Panc1 (cell line): ENCODE data around the gene CEP83. TPM values are rescaled to one million over a fixed set of nuclear protein-coding genes. Genes with fewer than 3 reads are reported as not detected.

ENCODE experiments used
- ATAC-seq: fragments of 200-7000 bp; cut with Tn5 transposase; 2 replicates; pipeline ENCODE4 v1.9.1; 2020; ENCODE audit warnings: mild to moderate bottlenecking, moderate library complexity
- BruUV-seq: library from RNA; stranded (reverse); fragments of 400-500 nt; replicated peaks from 2 replicates; lab custom pipeline; 2021; lab: Mats Ljungman, UMichigan
- CTCF ChIA-PET: fragments of 300-600 bp; sonication (Branson Sonifier 250); formaldehyde crosslinking; loops from one replicate; lab custom pipeline; 2022; ENCODE audit warnings: antibody characterized with exemption; lab: Charles Lee
- POLR2A ChIA-PET: fragments of 300-600 bp; sonication (Branson Sonifier 250); formaldehyde crosslinking; loops from one replicate; lab custom pipeline; 2022; ENCODE audit warnings: antibody characterized with exemption; lab: Charles Lee
- DNase-seq: peaks from one replicate; pipeline ENCODE4 v3.0.0-alpha.2; 2010; ENCODE audit warnings: low read depth, low spot score
- H3K27ac ChIP-seq: 2 replicates; pipeline ENCODE4 v1.5.1; 2011; ENCODE audit warnings: mild to moderate bottlenecking, low read length, inconsistent platforms
- H3K27me3 ChIP-seq: fragments of 200-500 bp; sonication (Bioruptor generic); 2 replicates; pipeline ENCODE4 v1.6.0; 2014; ENCODE audit warnings: low read length, inconsistent platforms; ENCODE audit not compliant: control insufficient read depth, insufficient read depth
- H3K36me3 ChIP-seq: fragments of 200-500 bp; sonication (Bioruptor generic); 2 replicates; pipeline ENCODE4 v1.5.1; 2014; ENCODE audit warnings: inconsistent platforms, mild to moderate bottlenecking, low read length, moderate library complexity; ENCODE audit not compliant: control insufficient read depth, insufficient read depth
- H3K4me1 ChIP-seq: 2 replicates; pipeline ENCODE4 v1.5.1; 2011; ENCODE audit warnings: inconsistent platforms, mild to moderate bottlenecking, low read length, moderate library complexity; ENCODE audit not compliant: control insufficient read depth, insufficient read depth
- H3K4me3 ChIP-seq, 2 experiments: 2 replicates each; pipeline ENCODE4 v1.5.1; 2011 to 2012; ENCODE audit warnings: low read depth in 2 of 2, low read length in 2 of 2, mild to moderate bottlenecking in 2 of 2, inconsistent platforms in 1 of 2, moderate library complexity in 1 of 2
- H3K9me3 ChIP-seq: fragments of 200-500 bp; sonication (Bioruptor generic); 2 replicates; pipeline ENCODE4 v1.5.1; 2014; ENCODE audit warnings: low read depth, mild to moderate bottlenecking, inconsistent platforms, low read length, moderate library complexity; ENCODE audit not compliant: control insufficient read depth, insufficient read depth
- POLR2AphosphoS5 ChIP-seq: IDR thresholded peaks from 2 replicates; pipeline ENCODE4 v1.6.1; 2012; ENCODE audit warnings: mild to moderate bottlenecking, low read depth, low read length, moderate library complexity
- REST ChIP-seq, 2 experiments: IDR thresholded peaks; 2 replicates each; pipeline ENCODE4 v1.6.1; 2011 to 2012; ENCODE audit warnings: low read depth in 2 of 2, control low read depth in 1 of 2, low read length in 1 of 2, mild to moderate bottlenecking in 1 of 2, moderate library complexity in 1 of 2; ENCODE audit not compliant: insufficient read depth in 1 of 2
- SIN3A ChIP-seq: IDR thresholded peaks from 2 replicates; pipeline ENCODE4 v1.6.1; 2012; ENCODE audit warnings: low read depth, mild to moderate bottlenecking, low read length, moderate library complexity, borderline replicate concordance; ENCODE audit not compliant: insufficient read depth
- TCF7L2 ChIP-seq: IDR thresholded peaks from 2 replicates; pipeline ENCODE4 v1.6.1; 2011; ENCODE audit warnings: mild to moderate bottlenecking, low read depth, low read length, inconsistent platforms
- in situ Hi-C: cut with HindIII; loops from 2 replicates; pipeline ENCODE4 v1.10.0; 2016; ENCODE audit warnings: low sequenced_read_pairs, low pct_unique_long_range_greater_than_20kb
- intact Hi-C: fragments of 100-400 bp; cut with micrococcal nuclease; formaldehyde crosslinking; loops from one replicate; pipeline ENCODE4 v1.10.0; 2022; ENCODE audit not compliant: unreplicated experiment
- total RNA-seq: library from RNA; stranded (reverse); gene quantifications from one replicate; pipeline ENCODE4 v1.2.1, GENCODE V29; 2021; ENCODE audit not compliant: unreplicated experiment
- TF ChIP-seq, protein P1 (sequence below): fragments of 450-650 bp; IDR thresholded peaks from 2 replicates; pipeline ENCODE4 v1.5.1; 2017; ENCODE audit warnings: mild to moderate bottlenecking

The CEP83 gene
- total RNA-seq, 1 experiment from 2014 or later = 28.0 TPM

DNA sequence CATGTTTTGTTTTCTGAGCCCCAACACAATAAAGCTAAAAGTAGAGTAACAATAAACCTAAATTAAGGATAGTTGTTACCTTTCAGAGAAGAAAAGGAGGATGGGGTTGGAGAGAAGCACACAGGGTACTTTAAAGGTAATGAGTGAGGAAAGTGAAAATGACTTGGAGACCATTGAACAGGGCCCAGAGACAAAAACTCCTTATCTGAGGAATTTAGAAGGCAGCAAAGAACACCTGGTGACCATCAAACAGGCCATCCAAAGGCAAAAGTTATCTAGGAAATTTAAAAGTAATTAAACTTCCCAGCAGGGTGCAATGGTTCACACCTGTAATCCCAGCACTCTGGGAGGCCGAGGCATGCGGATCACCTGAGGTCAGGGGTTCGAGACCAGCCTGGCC is 39.0 kb upstream of the CEP83 start:
- Histone ChIP-seq H3K27me3 (peaks cover 3% of the 10 kb centered on the region), H3K4me1 (no peaks in the 10 kb centered on the region), H3K4me3 (no peak overlapping the region), H3K36me3 (no peaks in the 10 kb centered on the region), H3K9me3 (no peaks in the 10 kb centered on the region), H3K27ac (no peak overlapping the region)
- no peak for TF ChIP-seq REST (IDR thresholded peaks at IDR 0.05; ENCODE audit: insufficient read depth in 1 of 2, low read depth in 2 of 2, low read length in 1 of 2)
- TF ChIP-seq POLR2AphosphoS5 = no peak
- no peak for TF ChIP-seq SIN3A
- TF ChIP-seq, protein P1, sequence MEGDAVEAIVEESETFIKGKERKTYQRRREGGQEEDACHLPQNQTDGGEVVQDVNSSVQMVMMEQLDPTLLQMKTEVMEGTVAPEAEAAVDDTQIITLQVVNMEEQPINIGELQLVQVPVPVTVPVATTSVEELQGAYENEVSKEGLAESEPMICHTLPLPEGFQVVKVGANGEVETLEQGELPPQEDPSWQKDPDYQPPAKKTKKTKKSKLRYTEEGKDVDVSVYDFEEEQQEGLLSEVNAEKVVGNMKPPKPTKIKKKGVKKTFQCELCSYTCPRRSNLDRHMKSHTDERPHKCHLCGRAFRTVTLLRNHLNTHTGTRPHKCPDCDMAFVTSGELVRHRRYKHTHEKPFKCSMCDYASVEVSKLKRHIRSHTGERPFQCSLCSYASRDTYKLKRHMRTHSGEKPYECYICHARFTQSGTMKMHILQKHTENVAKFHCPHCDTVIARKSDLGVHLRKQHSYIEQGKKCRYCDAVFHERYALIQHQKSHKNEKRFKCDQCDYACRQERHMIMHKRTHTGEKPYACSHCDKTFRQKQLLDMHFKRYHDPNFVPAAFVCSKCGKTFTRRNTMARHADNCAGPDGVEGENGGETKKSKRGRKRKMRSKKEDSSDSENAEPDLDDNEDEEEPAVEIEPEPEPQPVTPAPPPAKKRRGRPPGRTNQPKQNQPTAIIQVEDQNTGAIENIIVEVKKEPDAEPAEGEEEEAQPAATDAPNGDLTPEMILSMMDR = no peak
- no peak for TF ChIP-seq TCF7L2
- in situ Hi-C loops = no loop called here
- DNase-seq = no peak
- intact Hi-C loops = no loop called here
- no peak for ATAC-seq
- ChIA-PET CTCF (no interaction called here), POLR2A (no interaction called here)
- BruUV-seq = no TSS peak

DNA sequence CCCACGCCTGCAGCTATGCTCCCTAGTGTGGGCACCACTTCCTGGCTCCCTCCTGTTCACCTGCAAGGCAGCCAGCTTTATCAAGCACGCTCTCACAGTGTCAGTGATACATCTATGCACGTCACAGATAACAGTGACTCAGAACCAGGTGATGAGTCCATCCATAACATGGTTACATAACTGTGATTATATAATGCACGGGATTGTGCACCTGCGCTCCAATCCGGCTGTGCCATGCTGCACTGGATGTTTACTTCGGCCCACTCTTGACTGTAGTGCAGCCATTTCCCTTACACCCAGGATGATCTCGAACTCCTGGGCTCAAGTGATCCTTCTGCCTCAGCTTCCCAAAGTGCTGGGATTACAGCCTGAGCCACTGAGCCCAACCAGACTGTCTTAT is 38.4 kb upstream of the CEP83 start:
- Histone ChIP-seq H3K4me1 (no peaks in the 10 kb centered on the region), H3K4me3 (no peak overlapping the region), H3K27me3 (peaks cover 3% of the 10 kb centered on the region; the same call in 1 of the 2 replicates), H3K27ac (no peak overlapping the region), H3K36me3 (no peaks in the 10 kb centered on the region), H3K9me3 (no peaks in the 10 kb centered on the region)
- no peak for ATAC-seq
- ChIA-PET CTCF (no interaction called here), POLR2A (no interaction called here)
- no TSS peak for BruUV-seq
- intact Hi-C loops = no loop called here
- in situ Hi-C loops = no loop called here
- DNase-seq = no peak
- TF ChIP-seq TCF7L2 (no peak), POLR2AphosphoS5 (no peak), REST (IDR thresholded peaks at IDR 0.05; ENCODE audit: insufficient read depth in 1 of 2, low read depth in 2 of 2, low read length in 1 of 2) (no peak), SIN3A (no peak)
- TF ChIP-seq, protein P1 = no peak
